ENCODE measurements around the gene AS3MT. TPM values are rescaled to one million over a fixed set of nuclear protein-coding genes. Genes with fewer than 3 reads are reported as not detected.

The AS3MT gene
- total RNA-seq, 4 donors from 2014 or later: 9.8 to 19.2 (median 13.5) TPM

DNA sequence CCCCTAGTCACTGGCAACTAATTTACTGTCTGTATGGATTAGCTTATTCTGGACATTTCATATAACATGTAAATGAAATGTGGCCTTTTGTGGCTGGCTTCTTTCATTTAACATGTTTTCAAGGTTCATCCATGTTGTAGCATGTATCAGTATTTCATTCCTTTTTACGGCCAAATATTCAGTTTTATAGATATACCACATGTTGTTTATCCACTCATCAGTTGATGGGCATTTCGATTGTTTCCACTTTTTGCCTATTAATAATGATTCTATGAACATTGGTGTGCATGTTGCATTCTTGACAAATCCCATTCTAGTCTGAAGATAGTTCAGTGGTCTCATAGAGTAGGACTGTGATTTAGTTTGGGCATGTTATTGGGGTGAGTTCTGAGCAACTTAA, 61.5 kb downstream of the AS3MT start:
- Histone ChIP-seq H3K4me1 (peaks cover under 1 to 4% of the 10 kb centered on the region in 2 donors), H3K36me3 (no peaks in the 10 kb centered on the region), H3K9me3 (no peaks in the 10 kb centered on the region), H3K27ac (no peak overlapping the region), H3K27me3 (no peaks in the 10 kb centered on the region), H3K4me3 (replicated peaks in 1 of 3) (no peak overlapping the region)
- DNase-seq: no peak
- TF ChIP-seq POLR2A (IDR thresholded peaks at IDR 0.05): no peak
- intact Hi-C loops (cut with DNase I): no loop called here
- WGBS, 2 donors: 97 to 100% methylated on average over 2 of the region's 2 CpGs

DNA sequence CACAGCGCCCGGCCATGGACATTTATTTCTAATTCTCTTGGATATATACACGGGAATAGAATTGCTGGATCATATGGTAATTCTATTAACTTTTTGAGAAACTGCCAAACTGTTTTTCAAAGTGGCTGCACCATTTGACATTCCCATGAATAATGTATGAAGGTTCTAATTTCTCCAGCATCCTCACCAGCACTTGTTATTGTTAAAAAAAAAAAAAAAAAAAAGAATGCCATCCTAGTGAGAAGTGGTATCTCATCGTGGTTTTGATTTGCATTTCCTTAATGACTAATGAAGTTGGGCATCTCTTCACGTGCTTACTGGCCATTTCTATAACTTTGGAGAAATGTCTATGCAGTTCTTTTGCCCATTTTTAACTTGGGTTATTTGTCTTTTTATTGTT, 62.4 kb downstream of the AS3MT start:
- Histone ChIP-seq H3K4me3 (replicated peaks in 1 of 3) (no peak overlapping the region), H3K9me3 (no peaks in the 10 kb centered on the region), H3K36me3 (no peaks in the 10 kb centered on the region), H3K27me3 (no peaks in the 10 kb centered on the region), H3K27ac (no peak overlapping the region), H3K4me1 (peaks cover 4 to 10% of the 10 kb centered on the region in 2 donors)
- DNase-seq: no peak
- WGBS, 2 donors: 92 to 93% methylated on average over 5 of the region's 5 CpGs
- intact Hi-C loops (cut with DNase I): no loop called here
- no peak for TF ChIP-seq POLR2A (IDR thresholded peaks at IDR 0.05)
- TF ChIP-seq, protein P1, sequence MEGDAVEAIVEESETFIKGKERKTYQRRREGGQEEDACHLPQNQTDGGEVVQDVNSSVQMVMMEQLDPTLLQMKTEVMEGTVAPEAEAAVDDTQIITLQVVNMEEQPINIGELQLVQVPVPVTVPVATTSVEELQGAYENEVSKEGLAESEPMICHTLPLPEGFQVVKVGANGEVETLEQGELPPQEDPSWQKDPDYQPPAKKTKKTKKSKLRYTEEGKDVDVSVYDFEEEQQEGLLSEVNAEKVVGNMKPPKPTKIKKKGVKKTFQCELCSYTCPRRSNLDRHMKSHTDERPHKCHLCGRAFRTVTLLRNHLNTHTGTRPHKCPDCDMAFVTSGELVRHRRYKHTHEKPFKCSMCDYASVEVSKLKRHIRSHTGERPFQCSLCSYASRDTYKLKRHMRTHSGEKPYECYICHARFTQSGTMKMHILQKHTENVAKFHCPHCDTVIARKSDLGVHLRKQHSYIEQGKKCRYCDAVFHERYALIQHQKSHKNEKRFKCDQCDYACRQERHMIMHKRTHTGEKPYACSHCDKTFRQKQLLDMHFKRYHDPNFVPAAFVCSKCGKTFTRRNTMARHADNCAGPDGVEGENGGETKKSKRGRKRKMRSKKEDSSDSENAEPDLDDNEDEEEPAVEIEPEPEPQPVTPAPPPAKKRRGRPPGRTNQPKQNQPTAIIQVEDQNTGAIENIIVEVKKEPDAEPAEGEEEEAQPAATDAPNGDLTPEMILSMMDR (IDR thresholded peaks at IDR 0.05): no peak

DNA sequence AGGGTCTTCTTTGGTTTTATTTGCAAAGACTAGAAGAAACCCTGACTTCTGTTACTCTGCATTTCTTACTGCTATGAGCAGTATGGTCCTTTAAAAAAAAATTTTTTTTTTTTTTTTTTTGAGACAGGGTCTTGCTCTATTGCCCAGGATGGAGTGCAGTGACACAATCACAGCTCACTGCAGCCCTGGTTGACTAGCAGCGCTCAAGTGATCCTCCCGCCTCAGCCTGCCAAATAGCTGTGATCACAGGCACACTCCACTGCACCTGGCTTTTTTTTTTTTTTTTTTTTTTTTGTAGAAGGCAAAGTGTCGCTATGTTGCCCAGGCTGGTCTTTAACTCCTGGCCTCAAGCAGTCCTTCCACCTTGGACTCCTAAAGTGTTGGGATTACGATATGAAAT, 66.2 kb downstream of the AS3MT start:
- no peaks in the 10 kb centered on the region for H3K27me3 ChIP-seq
- intact Hi-C loops (cut with DNase I): no loop called here
- 42 to 54% methylated on average over 4 of the region's 4 CpGs for WGBS, 2 donors
- no peaks in the 10 kb centered on the region for H3K36me3 ChIP-seq
- peaks cover 4 to 6% of the 10 kb centered on the region in 2 donors for H3K4me1 ChIP-seq
- no peak for TF ChIP-seq POLR2A (IDR thresholded peaks at IDR 0.05)
- TF ChIP-seq, protein P1 (IDR thresholded peaks at IDR 0.05): no peak
- peak; percentile 88 to 91 for DNase-seq
- no peak overlapping the region for H3K4me3 ChIP-seq (replicated peaks in 1 of 3)
- no peaks in the 10 kb centered on the region for H3K9me3 ChIP-seq
- no peak overlapping the region for H3K27ac ChIP-seq

DNA sequence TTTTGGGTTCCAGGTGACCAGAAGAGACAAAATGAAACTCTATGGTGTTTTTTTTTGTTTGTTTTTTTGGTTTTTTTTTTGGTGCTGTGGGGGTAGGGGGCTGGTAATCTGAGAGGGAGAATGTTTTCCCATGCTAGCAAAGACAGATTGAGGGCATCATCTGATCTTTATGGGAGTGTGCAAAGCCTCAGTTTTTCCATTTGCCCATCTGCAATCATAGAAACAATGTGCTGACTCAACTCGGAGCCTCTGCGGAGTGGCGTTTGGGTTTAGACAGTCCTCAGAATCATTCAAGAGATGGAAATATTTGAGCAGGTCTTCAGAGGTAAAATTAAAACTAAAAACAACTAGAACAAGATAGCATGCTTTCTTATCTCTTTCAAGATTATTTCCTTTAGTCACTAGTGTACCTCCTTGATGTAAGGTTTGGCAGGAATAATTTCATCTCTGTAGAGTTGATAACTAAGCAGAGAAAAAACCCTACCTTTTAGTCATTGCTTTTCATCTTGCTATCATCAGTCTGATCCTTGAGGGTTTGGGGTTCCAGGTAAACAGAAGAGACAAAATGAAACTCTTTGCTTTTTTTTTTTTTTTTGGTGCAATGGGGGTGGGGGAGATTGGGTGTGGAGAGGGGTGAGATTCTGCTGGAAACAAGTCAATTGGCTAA, 66.8 kb downstream of the AS3MT start:
- intact Hi-C loops (cut with DNase I): no loop called here
- H3K27ac ChIP-seq: no peak overlapping the region
- WGBS, 2 donors: 92 to 93% methylated on average over 3 of the region's 3 CpGs
- peaks cover 4 to 6% of the 10 kb centered on the region in 2 donors for H3K4me1 ChIP-seq
- no peak for TF ChIP-seq POLR2A (IDR thresholded peaks at IDR 0.05)
- TF ChIP-seq, protein P1 (IDR thresholded peaks at IDR 0.05): no peak
- no peaks in the 10 kb centered on the region for H3K36me3 ChIP-seq
- H3K4me3 ChIP-seq (replicated peaks in 1 of 3): no peak overlapping the region
- no peak for DNase-seq
- H3K9me3 ChIP-seq: no peaks in the 10 kb centered on the region
- no peaks in the 10 kb centered on the region for H3K27me3 ChIP-seq

DNA sequence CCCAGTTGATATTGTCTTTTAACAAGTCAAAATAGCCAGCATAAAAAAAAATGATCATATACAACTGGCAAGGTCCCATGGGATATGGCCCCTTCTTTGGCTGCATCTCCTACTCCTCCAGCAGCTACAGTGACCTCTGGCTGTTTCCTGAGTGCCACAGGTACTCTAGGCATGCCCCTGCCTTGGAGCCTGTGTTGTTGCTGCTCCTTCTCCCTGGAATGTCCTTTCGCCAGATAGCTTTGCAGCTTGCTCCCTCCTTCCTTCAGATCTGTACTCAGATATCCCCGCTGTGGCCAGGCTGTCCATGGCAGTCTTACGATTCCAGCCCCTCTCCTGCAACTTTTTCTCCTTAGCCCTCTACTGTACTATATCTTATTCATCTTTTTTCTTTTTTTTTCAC, 72.1 kb downstream of the AS3MT start:
- intact Hi-C loops (cut with DNase I): no loop called here
- Histone ChIP-seq H3K9me3 (no peaks in the 10 kb centered on the region), H3K4me3 (replicated peaks in 1 of 3) (no peak overlapping the region), H3K36me3 (no peaks in the 10 kb centered on the region), H3K4me1 (peaks cover 0 to 9% of the 10 kb centered on the region in 2 donors), H3K27ac (no peak overlapping the region), H3K27me3 (no peaks in the 10 kb centered on the region)
- 94 to 99% methylated on average over 3 of the region's 3 CpGs for WGBS, 2 donors
- DNase-seq: no peak
- TF ChIP-seq, protein P1 (IDR thresholded peaks at IDR 0.05): no peak
- TF ChIP-seq POLR2A (IDR thresholded peaks at IDR 0.05): no peak
